GM18858 (cell line): ENCODE data around the gene TNFRSF25.
"Not testable (repeated sequence)": the region's sequence is repeated elsewhere in the genome, so short reads cannot be mapped to it uniquely, and the experiment has no call there.

Experiments used
- ATAC-seq: cut with Tn5 transposase; IDR thresholded peaks from one replicate; pipeline ENCODE4 v1.9.1; 2021; ENCODE audit not compliant: unreplicated experiment

TNFRSF25 gene

GRCh38 chr1:6470132-6471085 lies 4.4 kb upstream of the TNFRSF25 start:
- no peak for ATAC-seq

GRCh38 chr1:6468729-6469461 lies 2.9 kb upstream of the TNFRSF25 start:
- no peak for ATAC-seq

- ATAC-seq = no peak
Observed at GRCh38 chr1:6467744-6468688, 2.0 kb upstream of the TNFRSF25 start.

- no peak for ATAC-seq
Observed at GRCh38 chr1:6467224-6467623, 1.3 kb upstream of the TNFRSF25 start.

GRCh38 chr1:6466751-6467150 lies 778 bp upstream of the TNFRSF25 start:
- no peak for ATAC-seq

GRCh38 chr1:6465461-6466005 lies 440 bp downstream of the TNFRSF25 start:
- ATAC-seq = no peak

GRCh38 chr1:6464915-6465314 lies 1.1 kb downstream of the TNFRSF25 start:
- no peak for ATAC-seq

- no peak for ATAC-seq
Observed at GRCh38 chr1:6464514-6464836, 1.5 kb downstream of the TNFRSF25 start.

- ATAC-seq = no peak
Observed at GRCh38 chr1:6463120-6463412, 2.9 kb downstream of the TNFRSF25 start.

- ATAC-seq = no peak
Observed at GRCh38 chr1:6462412-6463119, 3.4 kb downstream of the TNFRSF25 start.

GRCh38 chr1:6461538-6462411 lies 4.2 kb downstream of the TNFRSF25 start:
- ATAC-seq = no peak

- ATAC-seq = no peak
Observed at GRCh38 chr1:6461051-6461530, 4.9 kb downstream of the TNFRSF25 start.

- no peak for ATAC-seq
Observed at GRCh38 chr1:6460301-6461050, 5.5 kb downstream of the TNFRSF25 start.

- ATAC-seq = no peak
Observed at GRCh38 chr1:6459850-6460265, 6.1 kb downstream of the TNFRSF25 start.

- ATAC-seq = no peak
Observed at GRCh38 chr1:6456800-6457466, 9.0 kb downstream of the TNFRSF25 start.

GRCh38 chr1:6455752-6456520 lies 10.0 kb downstream of the TNFRSF25 start:
- not testable (repeated sequence) for ATAC-seq
